RWPE1 (cell line): Measurements from ENCODE around the gene SDS.

Experiments used
- CTCF ChIA-PET: fragments of 350-600 bp; sonication (Branson Sonifier 250); formaldehyde crosslinking; extraction: SDS; loops from one replicate; lab custom pipeline; 2021; lab: Yijun Ruan, JAX
- POLR2A ChIA-PET: fragments of 400-600 bp; formaldehyde crosslinking; extraction: SDS; loops from one replicate; lab custom pipeline; 2020; ENCODE audit warnings: antibody characterized with exemption; ENCODE audit not compliant: low non-redundant PET; lab: Yijun Ruan, JAX
- DNase-seq: peaks from one replicate; pipeline ENCODE4 v3.0.0; 2012; ENCODE audit warnings: low spot score
- H3K27ac ChIP-seq: fragments of 450-650 bp; 2 replicates; pipeline ENCODE4 v1.5.1; 2017
- CTCF ChIP-seq: fragments of 450-650 bp; conservative IDR thresholded peaks from 2 replicates; pipeline ENCODE4 v1.5.1; 2017; ENCODE audit warnings: low read depth, mild to moderate bottlenecking

SDS gene

DNA sequence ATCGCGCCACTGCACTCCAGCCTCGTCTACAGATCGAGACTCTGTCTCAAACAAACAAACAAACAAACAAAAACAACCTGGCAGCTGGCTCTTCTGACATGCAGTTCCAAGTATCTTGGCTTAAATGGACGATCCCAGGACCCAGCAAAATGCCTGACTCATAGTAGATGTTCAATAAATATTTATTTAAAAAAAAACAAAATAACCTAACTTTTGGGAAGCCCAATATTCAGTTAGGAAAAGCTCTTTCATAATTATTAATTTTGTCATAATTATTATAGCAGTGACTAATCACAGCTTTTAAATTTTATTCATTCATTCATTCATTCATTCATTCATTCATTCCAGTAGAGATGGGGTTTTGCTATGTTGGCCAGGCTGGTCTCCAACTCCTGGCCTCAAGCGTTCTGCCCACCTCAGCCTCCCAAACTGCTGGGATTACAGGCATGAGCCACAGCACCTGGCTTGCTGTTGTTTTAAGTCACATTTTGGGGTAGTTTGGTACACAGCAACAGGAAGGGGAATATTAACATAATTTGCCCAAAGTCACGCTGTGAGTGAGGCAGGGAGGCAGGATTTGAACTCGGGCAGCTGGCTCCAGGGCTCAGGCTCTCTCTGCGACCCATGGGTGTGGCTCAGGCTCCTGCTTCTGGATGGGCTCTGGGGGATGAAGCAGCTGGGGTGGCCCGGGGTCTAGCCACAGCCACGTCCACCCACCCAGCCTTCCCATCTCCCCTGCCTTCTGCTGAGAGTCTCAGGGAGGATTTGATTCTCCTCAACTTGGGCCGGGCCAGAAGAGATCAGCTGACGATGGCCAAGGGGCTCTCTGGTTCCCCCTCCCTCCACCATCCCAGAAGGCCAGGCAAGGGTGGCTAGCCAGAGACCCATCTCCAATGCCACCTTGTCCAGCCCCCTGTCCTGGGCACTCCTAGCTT lies 2.4 kb downstream of the SDS start:
- no peak overlapping the region for H3K27ac ChIP-seq
- ChIA-PET POLR2A (no interaction called here), CTCF (interaction anchor here (0.6 kb wide), 1 partner anchor 86 kb away, joined by 3 read pairs; no protein-coding TSS in a partner anchor)
- no peak for DNase-seq
- no peak for TF ChIP-seq CTCF

DNA sequence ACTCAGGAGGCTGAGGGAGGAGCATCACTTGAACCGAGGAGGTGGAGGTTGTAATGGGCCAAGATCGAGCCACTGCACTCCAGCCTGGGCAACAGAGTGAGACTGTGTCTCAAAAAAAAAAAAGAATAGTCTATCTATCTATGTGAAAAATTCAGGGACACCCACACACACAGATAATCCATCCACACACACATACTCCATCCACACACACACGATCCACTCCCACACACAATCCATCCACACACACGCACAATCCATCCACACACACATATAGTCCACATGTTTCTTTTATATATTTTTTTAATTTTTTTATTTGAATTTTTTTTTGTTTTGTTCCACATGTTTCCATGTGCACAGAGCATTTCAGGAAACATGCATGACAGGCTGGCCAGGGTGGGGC lies 3.3 kb downstream of the SDS start:
- no peak for DNase-seq
- CTCF ChIA-PET: no interaction called here
- POLR2A ChIA-PET: no interaction called here

DNA sequence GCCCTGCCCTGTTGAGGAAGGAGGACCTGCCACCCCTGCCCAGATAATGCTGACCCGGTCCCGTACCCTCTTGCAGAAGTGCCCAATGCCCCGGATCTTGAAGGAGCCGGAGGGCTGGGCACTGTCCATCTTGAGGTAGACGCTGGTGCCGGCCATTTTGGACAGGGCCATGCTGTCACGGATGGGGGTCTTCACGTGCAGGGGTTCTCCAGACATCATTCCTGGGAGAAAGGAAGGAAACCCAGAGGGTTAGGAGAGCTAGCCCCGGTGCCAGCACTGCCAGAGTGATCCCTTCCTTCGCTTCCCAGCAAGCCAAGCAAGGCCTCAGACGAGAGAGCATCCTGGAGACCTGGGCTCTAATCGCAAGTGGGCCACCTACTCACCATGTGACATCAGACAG lies 4.2 kb downstream of the SDS start:
- ChIA-PET POLR2A (no interaction called here), CTCF (no interaction called here)
- TF ChIP-seq CTCF: no peak
- DNase-seq: no peak
- H3K27ac ChIP-seq: no peak overlapping the region

More for the DNA sequence above, 3.3 kb downstream of the SDS start:
- H3K27ac ChIP-seq: no peak overlapping the region
- no peak for TF ChIP-seq CTCF

DNA sequence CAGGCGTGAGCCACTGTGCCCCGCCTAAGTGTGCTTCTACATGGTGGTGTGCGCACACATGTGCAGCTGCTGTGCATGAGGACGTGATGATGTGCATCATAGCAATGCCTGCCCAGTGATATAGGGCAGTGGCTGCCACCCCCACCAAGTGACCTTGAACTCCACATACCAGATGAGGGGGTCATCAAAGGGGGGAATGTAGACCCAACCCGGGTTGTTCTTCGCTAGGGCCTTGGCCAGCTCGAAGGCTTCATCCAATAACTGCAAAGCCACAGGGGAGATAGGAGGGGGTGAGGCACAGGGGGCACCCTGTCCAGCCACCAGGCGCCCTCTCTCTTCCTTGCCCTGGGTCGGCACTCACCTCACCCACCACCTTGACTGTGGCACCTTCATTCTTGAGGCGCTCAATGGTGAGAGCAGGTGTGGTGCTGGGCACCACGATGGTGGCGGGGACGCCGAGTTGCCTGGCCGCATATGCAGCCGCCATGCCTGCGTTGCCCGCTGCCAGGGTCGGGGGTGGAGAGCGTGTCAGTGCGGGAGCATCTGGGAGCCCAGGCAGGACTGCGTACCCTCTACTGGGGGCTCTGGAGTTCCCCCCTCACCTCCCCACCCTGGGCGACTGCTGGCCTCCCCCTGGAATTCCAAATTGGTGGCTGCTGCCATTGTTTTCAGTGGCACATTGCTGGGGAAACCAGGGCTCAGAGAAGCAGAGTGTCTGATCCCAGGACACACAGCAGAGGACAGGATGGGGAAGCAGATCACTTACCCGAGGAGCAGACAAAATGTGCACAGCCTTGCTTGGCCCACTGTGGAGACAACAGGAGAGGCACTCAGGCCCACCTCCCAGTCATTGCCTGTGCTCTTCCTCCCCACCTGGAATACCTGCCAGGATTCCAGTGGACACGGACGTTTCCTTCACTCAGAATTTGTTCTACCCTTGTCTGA lies 5.1 kb downstream of the SDS start:
- CTCF ChIA-PET: no interaction called here
- POLR2A ChIA-PET: no interaction called here
- no peak overlapping the region for H3K27ac ChIP-seq
- TF ChIP-seq CTCF: no peak
- no peak for DNase-seq

- ChIA-PET POLR2A (no interaction called here), CTCF (interaction anchor here (0.5 kb wide), 1 partner anchor 62 kb away, joined by 3 read pairs; no protein-coding TSS in a partner anchor)
- H3K27ac ChIP-seq: no peak overlapping the region
Observed at GRCh38 chr12:113397497-113398197, 6.0 kb downstream of the SDS start.

More at GRCh38 chr12:113397497-113398197, 6.0 kb downstream of the SDS start:
- no peak for TF ChIP-seq CTCF
- DNase-seq: no peak
